ENCODE data around the gene SLC2A9. TPM values are rescaled to one million over a fixed set of nuclear protein-coding genes. Genes with fewer than 3 reads are reported as not detected.

SLC2A9 gene
- total and polyA plus RNA-seq, 2 donors (not counting 3 experiments of a cell fraction or from before 2014, with no cell fraction given): 1.6 to 1.8 TPM

GRCh38 chr4:9979101-9979701, 42.1 kb downstream of the SLC2A9 start:
- no peak overlapping the region for H3K4me2 ChIP-seq (ENCODE audit: insufficient read depth, low read length)
- H3K36me3 ChIP-seq (ENCODE audit: control insufficient read depth in 2 of 2, extremely low read depth in 1 of 2, insufficient read depth in 2 of 2, low read length in 2 of 2): no peaks in the 10 kb centered on the region
- no peaks in the 10 kb centered on the region for H4K20me1 ChIP-seq (replicated peaks; ENCODE audit: control insufficient read depth, extremely low read depth, insufficient read depth, low read length)
- FAIRE-seq (no peak), DNase-seq (ENCODE audit: low read depth, low spot score) (no peak)
- no peaks in the 10 kb centered on the region for H3K27me3 ChIP-seq (ENCODE audit: control insufficient read depth in 2 of 2, insufficient read depth in 2 of 2, low read length in 2 of 2)
- no peaks in the 10 kb centered on the region for H3K4me1 ChIP-seq (ENCODE audit: control insufficient read depth, extremely low read depth, insufficient read depth, low read length)
- H2AFZ ChIP-seq (ENCODE audit: low read depth, low read length): no peak overlapping the region
- ChIA-PET POLR2A (no interaction called here), CTCF (no interaction called here)
- no peaks in the 10 kb centered on the region for H3K9me1 ChIP-seq (replicated peaks; ENCODE audit: control insufficient read depth, extremely low read depth, insufficient read depth, low read length)
- H3K9me3 ChIP-seq (replicated peaks; ENCODE audit: control insufficient read depth, insufficient read depth, low read length): no peaks in the 10 kb centered on the region
- TF ChIP-seq, protein P1, sequence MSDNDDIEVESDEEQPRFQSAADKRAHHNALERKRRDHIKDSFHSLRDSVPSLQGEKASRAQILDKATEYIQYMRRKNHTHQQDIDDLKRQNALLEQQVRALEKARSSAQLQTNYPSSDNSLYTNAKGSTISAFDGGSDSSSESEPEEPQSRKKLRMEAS (IDR thresholded peaks at IDR 0.05; ENCODE audit: insufficient read depth, insufficient read length): no peak
- TF ChIP-seq MYC (IDR thresholded peaks at IDR 0.05; ENCODE audit: low read depth, low read length) (no peak), POLR2AphosphoS5 (IDR thresholded peaks at IDR 0.05; ENCODE audit: insufficient read depth, low read depth, low read length) (no peak), JUN (IDR thresholded peaks at IDR 0.05; ENCODE audit: borderline replicate concordance, insufficient read depth, insufficient read length, low read depth) (no peak), FOS (IDR thresholded peaks at IDR 0.05; ENCODE audit: borderline replicate concordance, insufficient read depth, low read length) (no peak), EZH2 (IDR thresholded peaks at IDR 0.05; ENCODE audit: borderline replicate concordance, low read depth, low read length, severe bottlenecking) (no peak), GATA2 (IDR thresholded peaks at IDR 0.05; ENCODE audit: insufficient read depth, insufficient read length, low read depth, low read length) (no peak), POLR2A (IDR thresholded peaks at IDR 0.05; ENCODE audit: low read depth, low read length) (no peak)
- TF ChIP-seq, protein P2, sequence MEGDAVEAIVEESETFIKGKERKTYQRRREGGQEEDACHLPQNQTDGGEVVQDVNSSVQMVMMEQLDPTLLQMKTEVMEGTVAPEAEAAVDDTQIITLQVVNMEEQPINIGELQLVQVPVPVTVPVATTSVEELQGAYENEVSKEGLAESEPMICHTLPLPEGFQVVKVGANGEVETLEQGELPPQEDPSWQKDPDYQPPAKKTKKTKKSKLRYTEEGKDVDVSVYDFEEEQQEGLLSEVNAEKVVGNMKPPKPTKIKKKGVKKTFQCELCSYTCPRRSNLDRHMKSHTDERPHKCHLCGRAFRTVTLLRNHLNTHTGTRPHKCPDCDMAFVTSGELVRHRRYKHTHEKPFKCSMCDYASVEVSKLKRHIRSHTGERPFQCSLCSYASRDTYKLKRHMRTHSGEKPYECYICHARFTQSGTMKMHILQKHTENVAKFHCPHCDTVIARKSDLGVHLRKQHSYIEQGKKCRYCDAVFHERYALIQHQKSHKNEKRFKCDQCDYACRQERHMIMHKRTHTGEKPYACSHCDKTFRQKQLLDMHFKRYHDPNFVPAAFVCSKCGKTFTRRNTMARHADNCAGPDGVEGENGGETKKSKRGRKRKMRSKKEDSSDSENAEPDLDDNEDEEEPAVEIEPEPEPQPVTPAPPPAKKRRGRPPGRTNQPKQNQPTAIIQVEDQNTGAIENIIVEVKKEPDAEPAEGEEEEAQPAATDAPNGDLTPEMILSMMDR (IDR thresholded peaks at IDR 0.05; ENCODE audit: extremely low read depth in 1 of 2, insufficient read depth in 1 of 2, low read depth in 1 of 2, low read length in 2 of 2): no peak
- no peak overlapping the region for H3K4me3 ChIP-seq (replicated peaks in 1 of 3; ENCODE audit: insufficient read depth in 1 of 3, low read depth in 1 of 3, low read length in 3 of 3)
- no peaks in the 10 kb centered on the region for H3K79me2 ChIP-seq (ENCODE audit: control insufficient read depth, insufficient read depth, low read length)
- intact Hi-C loops (cut with micrococcal nuclease): no loop called here
- dilution Hi-C loops (cut with MboI; ENCODE audit: extremely low pct_ligation_motif_present, low sequenced_read_pairs): no loop called here
- no peak overlapping the region for H3K27ac ChIP-seq (ENCODE audit: insufficient read depth, low read depth, low read length)
- no TSS peak for BruUV-seq (replicated peaks)
- H3K9ac ChIP-seq (replicated peaks; ENCODE audit: extremely low read depth, insufficient read depth, low read length): no peak overlapping the region
